ENCODE results near the gene SATB1. TPM values are rescaled to one million over a fixed set of nuclear protein-coding genes. Genes with fewer than 3 reads are reported as not detected.

SATB1 gene
- total RNA-seq, 2 donors from 2014 or later = 28.5 to 33.5 TPM

GRCh38 chr3:18410205-18410604 is 14.9 kb downstream of the SATB1 start:
- no peak for DNase-seq
- ATAC-seq = no peak
- intact Hi-C loops (cut with DNase I) = no loop called here

- intact Hi-C loops (cut with DNase I) = no loop called here
- ATAC-seq (no peak), DNase-seq (no peak)
Measured at GRCh38 chr3:18409266-18409665, 15.9 kb downstream of the SATB1 start.

DNA sequence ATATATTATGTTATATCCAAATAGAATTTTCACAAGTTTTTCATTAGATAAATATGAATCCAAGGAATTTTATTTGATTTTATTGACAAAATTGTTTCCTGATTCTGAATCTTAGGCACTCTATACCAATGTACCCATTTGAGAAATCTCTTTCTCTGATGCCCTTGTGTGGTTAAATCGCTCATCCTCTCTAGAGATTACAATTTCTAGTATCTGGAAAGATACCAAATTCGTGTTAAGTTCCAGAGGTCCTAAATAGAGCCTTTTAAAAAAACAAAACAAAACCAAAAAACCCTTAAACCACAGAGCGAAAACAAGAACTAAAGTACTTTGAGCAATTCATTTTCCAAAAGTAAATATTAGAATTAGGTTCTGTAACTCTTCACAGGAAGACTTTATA is 20.0 kb downstream of the SATB1 start:
- ATAC-seq (no peak), DNase-seq (no peak)
- intact Hi-C loops (cut with DNase I) = no loop called here

- no peak for DNase-seq
- intact Hi-C loops (cut with DNase I) = no loop called here
- no peak for ATAC-seq
Measured at GRCh38 chr3:18403061-18403460, 22.1 kb downstream of the SATB1 start.

DNA sequence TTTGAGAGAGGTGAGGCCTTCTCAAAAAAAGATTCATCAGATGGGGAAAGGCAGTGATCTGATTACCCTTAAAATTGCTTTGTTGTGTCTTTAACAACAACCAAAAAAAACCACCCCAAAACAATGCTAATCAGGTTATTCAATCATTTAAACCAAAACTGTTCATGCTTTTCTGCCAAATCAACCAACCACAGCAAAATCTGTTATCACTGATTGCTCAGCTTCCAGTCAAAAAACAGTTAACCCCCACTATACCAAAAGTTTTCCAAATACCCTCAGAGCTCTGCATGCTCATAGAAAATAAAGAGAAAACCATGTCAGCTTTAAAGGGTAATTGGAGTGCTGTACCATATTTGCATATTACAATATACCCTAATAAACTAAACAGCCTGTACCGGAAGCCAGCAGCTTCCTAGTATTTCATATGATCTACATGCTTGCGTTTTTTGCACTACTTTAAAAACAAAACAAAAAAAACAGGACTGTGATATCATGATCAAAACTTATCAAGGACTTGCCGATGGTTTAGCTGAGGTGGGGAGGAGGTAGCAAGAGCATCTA is 22.8 kb downstream of the SATB1 start:
- DNase-seq = no peak
- ATAC-seq = no peak

DNA sequence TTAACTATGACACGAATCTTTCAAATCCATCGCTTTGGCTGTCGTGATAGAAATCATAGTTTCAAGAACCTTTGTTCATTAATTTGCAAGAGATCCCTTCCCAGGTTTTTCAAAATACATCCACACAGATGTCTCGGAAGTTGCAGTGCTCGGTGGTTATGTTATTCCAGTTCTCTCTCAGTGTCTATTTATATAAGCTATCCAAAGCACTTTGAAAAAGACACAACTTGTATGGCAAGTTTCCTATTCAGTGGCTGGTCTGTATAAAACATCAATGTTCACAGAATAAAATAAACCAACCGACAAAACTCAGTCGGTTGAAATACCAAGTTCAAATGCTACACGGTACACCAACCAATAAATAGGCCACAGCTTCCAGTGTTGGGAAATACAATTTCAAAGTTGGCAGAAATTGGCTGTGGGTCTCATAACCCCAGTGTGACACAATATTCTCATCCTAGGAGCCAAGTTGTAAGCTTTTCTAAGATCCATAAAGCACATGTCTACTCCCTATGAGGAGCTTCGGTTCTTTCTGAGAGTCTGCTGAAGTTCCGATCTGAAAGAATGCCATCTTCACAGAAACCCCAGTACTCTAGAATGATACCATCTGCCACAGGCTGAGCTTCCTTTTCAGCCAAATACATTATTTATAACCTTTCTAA is 23.7 kb downstream of the SATB1 start:
- intact Hi-C loops (cut with DNase I) = no loop called here
- ATAC-seq (peak in 1 of 2 donors; percentile 57), DNase-seq (no peak)

More for the DNA sequence above, 22.8 kb downstream of the SATB1 start:
- intact Hi-C loops (cut with DNase I) = no loop called here

DNA sequence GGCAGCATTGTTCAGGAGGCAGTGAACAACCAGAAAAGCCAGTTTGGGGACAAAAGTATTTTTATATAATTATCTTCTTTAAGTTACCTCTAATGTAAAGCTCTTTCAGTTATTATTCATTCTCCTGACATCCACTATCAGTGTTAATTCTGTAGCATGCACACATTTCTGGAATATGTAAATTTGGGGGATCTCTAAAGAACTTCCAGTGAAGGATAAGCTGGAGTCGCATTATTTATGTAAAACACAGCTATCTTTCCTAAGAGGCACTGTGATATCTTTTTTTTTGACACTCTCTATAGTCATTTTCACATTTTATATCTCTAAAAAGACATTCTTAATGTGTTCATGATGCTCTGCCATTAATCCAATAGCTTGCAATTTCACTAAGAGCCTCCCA is 26.7 kb downstream of the SATB1 start:
- no peak for ATAC-seq

GRCh38 chr3:18396428-18396827 is 28.7 kb downstream of the SATB1 start:
- ATAC-seq = no peak
- intact Hi-C loops (cut with DNase I) = no loop called here
- DNase-seq = no peak

More for the DNA sequence above, 26.7 kb downstream of the SATB1 start:
- DNase-seq = no peak
- intact Hi-C loops (cut with DNase I) = no loop called here

- no peak for DNase-seq
- intact Hi-C loops (cut with DNase I) = no loop called here
- no peak for ATAC-seq
Measured at GRCh38 chr3:18394384-18394995, 30.6 kb downstream of the SATB1 start.

DNA sequence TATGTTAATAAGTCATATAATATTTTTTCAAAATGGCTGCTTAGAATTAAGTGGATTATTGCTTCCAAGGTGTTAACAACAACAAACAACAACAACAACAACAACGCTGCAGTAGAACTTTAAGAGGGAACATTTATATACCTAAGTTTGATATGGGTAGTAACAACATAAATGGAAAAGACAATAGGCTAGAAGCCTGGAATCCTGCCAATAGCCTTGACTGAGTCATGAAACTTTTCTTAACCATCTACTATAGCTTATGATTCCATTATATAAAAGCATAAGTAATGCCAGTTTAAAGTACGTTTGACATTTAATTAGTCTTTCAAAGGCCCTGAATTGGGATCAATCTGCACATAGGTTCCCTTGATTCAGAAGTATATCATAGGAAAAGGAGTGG is 31.2 kb downstream of the SATB1 start:
- DNase-seq = no peak
- no peak for ATAC-seq
- intact Hi-C loops (cut with DNase I) = no loop called here

DNA sequence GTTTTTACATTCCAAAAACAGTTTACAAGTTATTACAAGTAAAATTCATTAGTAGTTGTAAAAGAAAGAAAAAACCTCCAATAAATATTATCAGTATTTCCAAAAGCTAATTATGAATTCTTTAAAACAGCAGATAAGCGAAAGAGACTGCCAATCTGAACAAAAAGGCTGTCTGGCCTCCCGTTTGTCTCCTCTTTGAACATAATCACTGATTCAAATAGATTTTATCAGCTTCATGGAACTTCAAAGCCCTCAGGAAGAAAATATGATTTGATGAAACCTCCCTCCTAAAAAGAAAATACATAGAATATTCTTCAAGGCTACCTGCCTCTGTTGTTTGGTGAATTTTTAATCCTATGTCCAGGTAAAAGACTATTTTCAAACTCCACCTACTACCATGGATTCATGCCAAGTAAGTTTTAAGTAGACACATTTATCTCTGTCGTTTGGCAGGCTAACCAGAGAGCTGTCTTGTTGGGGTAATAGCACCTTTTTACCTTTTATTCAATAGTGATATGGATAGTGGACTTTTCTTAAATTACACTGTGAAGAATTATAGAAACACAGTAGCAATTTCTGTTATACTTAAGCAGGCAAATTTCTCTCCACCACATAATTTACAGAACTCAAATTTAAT is 35.0 kb downstream of the SATB1 start:
- intact Hi-C loops (cut with DNase I) = no loop called here
- DNase-seq (no peak), ATAC-seq (no peak)

DNA sequence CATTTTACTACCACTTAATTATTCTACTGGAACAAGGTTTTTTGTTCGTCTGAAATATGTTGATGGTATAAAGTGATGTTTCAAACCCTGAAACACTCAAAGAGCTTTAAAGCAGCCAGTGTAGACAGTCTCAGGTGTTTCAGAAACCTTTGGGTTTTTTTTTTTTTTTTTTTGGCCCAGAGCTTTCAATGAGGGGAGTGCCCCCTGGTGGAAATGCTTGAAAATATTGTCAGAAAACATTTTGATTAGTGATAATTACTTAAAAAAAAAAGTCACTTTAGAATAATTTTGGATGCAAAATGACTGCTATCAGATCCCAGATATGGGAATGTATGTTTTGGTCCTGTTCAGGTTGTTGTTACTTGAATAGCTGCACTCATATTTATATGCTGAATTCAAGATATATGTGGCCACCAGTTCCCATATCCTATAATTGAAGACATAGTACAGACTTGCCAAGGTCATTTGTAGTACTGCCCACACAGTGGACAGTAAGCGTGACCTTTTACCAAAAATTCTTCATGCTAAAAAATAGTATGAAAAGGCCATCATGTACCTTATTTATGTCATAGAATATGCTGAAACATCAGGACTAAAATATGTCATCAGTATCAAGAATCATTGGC is 35.9 kb downstream of the SATB1 start:
- intact Hi-C loops (cut with DNase I) = no loop called here
- no peak for ATAC-seq
- DNase-seq = no peak

DNA sequence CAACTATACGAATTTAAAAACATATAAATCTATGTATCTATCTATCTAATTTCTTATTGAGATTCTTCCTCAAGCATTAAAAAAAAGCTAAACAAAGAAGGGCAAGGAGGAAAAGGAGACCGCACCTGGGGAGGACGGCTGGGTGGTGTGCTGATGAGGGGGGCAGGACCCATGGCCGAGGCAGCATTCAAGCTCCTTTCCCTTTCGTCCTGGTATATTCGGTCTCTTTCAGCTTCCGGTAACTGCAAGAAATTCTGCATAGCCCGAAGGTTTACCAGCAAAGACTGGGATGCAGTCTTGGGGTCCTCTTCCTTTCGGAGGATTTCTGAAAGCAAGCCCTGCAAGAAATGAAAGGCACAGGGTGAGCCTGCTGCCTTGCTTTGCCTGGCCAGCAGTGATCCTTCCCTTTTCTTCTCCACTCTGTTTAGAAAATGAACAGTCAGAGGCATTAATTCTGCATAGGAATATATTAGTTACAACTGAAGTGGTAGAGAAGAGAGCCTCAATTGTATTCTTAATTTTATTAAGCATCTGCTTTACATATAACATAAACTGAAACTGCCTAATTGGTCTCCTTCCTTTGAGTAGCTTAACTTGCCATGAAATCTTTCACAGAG is 38.8 kb downstream of the SATB1 start:
- intact Hi-C loops (cut with DNase I) = no loop called here
- DNase-seq (no peak), ATAC-seq (no peak)

DNA sequence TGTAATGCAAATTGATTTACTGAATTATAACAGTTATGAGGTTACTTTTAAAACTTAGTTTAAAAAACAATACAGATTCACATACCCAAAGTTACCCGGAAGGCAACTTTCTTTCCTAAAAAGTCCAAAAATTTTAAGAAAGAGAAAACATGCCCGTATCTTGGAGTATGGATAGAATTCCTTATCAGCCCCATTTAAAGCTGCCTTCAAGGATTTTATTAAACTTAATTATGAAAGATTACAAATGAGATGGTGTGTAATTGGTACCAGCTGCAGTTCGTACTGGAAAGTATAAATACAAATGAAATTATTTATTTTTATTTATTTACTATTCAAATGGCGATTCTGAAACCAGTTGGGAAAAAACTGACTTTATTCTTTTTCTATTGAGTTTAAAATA is 39.4 kb downstream of the SATB1 start:
- intact Hi-C loops (cut with DNase I) = no loop called here
- no peak for DNase-seq
- ATAC-seq = no peak

- ATAC-seq = no peak
- intact Hi-C loops (cut with DNase I) = no loop called here
- no peak for DNase-seq
Measured at GRCh38 chr3:18382760-18383369, 42.3 kb downstream of the SATB1 start.

DNA sequence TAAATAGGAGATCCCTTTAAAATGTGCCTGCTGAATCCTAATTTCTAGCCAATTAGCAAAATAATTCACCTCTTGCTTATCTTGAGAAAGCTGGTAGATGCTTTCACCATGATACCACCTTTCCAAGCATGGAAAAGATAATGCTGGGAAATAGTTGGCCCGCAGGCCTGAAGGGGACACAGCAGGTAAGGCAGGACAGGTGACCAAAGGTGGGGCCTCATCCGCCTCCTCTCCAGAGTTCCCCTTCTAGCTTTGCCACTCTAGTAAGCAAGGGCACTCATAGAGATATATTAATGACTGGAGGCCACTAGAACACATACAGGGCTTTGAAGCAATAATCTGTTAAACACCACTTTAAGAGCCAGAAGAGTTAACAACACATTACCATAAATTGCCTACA is 45.5 kb downstream of the SATB1 start:
- ATAC-seq = no peak
- intact Hi-C loops (cut with DNase I) = no loop called here
- no peak for DNase-seq

- no peak for DNase-seq
- intact Hi-C loops (cut with DNase I) = no loop called here
- ATAC-seq = no peak
Measured at GRCh38 chr3:18378218-18378617, 46.9 kb downstream of the SATB1 start.

- no peak for DNase-seq
- ATAC-seq = no peak
- intact Hi-C loops (cut with DNase I) = no loop called here
Measured at GRCh38 chr3:18376682-18377081, 48.5 kb downstream of the SATB1 start.

DNA sequence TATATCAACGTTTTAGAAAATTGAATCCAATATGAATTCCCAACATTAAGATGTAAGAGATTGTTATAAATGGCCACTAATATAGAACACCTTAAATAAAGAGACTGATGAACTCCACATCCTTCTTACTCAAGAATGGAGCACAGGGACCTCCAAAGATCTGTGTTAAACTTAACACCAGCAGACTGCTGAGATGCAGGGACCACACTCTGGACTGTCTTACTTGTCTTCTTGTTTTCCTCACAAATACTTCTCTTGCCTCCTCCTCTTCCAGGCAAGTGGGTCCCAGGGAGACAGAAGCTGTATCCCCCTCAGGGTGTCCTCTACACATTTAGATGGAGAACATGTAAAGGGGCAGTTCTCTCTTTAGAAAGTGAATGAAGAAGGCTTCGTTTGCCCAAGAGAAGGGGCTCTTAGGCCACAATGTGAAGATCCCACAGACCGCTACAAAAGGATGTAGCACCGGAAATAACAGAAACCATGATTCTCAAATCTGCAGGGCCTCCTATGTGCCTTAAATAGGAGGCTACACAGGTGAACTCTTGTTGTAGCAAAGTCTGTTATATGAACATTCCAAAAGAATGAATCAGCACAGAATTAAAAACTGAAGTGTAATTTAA is 52.2 kb downstream of the SATB1 start:
- DNase-seq (no peak), ATAC-seq (no peak)
- intact Hi-C loops (cut with DNase I) = no loop called here

Data from left cardiac atrium (tissue), 4 donors.